ENCODE results near the gene FMNL1. TPM values are rescaled to one million over a fixed set of nuclear protein-coding genes. Genes with fewer than 3 reads are reported as not detected.

FMNL1 gene
- total RNA-seq, 2 donors from 2014 or later: 262 to 496 TPM

DNA sequence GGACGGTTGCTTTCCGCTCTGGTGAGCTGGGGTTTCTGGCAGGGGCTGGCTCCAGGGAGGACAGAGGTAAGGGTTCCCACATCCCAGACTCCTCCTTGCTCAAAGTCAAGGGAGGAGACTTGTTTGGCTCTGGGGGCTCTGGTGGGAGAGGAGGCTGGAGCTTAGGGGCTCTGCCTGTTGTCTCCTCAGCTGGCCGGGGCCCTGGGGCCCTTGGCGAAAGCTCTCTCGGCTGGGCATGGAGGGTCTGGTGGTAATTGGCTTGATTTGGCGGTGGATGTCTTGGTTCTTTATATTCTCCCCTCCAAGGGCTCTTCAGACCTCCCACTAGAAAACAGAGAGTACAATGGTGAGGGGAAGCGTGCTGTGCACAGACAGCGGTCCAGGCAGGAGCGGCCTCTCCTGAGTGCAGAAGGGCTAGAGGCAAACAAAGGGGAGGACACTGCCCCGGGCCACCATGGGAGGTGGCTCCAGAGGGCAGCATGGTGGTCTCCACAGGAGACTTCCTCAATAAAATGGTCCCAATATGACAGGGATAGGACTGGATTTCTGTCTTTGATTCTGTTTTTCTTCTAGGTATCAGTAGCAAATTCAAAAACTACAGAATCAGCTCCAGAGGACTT is 45.9 kb downstream of the FMNL1 start:
- Mint-ChIP-seq H3K4me1 (peaks cover 6% of the 10 kb centered on the region), H3K27me3 (no peaks in the 10 kb centered on the region), H3K36me3 (ENCODE audit: low read depth) (peaks cover 92% of the 10 kb centered on the region), H3K27ac (peak overlapping the region; percentile 53), H3K9me3 (no peaks in the 10 kb centered on the region), H3K4me3 (no peak overlapping the region)
- ATAC-seq (replicated peaks): no peak

GRCh38 chr17:45269912-45270311 is 48.2 kb downstream of the FMNL1 start:
- peak overlapping the region; percentile 46 for H3K27ac Mint-ChIP-seq
- no peak overlapping the region for H3K4me3 Mint-ChIP-seq
- H3K36me3 Mint-ChIP-seq (ENCODE audit: low read depth): peaks cover 96% of the 10 kb centered on the region
- peak; percentile 44 for ATAC-seq (replicated peaks)
- no peaks in the 10 kb centered on the region for H3K4me1 Mint-ChIP-seq
- no peaks in the 10 kb centered on the region for H3K9me3 Mint-ChIP-seq
- no peaks in the 10 kb centered on the region for H3K27me3 Mint-ChIP-seq

DNA sequence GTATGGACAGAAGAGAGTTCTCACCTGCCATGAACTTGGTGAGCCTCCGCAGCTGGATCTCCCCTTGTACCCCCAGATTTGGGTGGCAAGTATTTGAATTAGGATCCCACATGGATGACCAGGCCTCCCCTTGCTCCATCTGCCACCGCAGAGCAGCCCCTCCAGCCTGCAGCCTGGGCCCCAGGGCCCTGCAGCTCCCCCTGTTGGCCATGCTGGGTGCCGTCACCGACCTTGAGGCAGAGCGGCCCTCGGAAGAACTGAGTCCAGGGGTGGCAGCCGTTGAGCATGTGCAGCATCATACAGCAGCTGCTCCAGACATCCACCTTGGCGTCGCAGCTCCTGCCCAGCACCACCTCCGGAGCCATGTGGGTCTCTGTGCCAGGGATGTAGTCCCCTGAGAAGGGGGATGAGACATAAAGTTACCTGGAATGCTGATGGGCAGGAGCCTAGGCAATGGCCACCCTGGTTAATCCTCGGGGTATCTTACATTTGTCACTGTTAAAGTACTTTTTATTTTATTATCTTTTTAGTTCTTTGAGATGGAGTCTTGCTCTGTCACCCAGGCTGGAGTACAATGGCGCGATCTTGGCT is 49.2 kb downstream of the FMNL1 start:
- no peaks in the 10 kb centered on the region for H3K4me1 Mint-ChIP-seq
- H3K36me3 Mint-ChIP-seq (ENCODE audit: low read depth): peaks cover 97% of the 10 kb centered on the region
- H3K27me3 Mint-ChIP-seq: no peaks in the 10 kb centered on the region
- peak; percentile 67 for ATAC-seq (replicated peaks)
- no peaks in the 10 kb centered on the region for H3K9me3 Mint-ChIP-seq
- H3K27ac Mint-ChIP-seq: no peak overlapping the region
- no peak overlapping the region for H3K4me3 Mint-ChIP-seq

DNA sequence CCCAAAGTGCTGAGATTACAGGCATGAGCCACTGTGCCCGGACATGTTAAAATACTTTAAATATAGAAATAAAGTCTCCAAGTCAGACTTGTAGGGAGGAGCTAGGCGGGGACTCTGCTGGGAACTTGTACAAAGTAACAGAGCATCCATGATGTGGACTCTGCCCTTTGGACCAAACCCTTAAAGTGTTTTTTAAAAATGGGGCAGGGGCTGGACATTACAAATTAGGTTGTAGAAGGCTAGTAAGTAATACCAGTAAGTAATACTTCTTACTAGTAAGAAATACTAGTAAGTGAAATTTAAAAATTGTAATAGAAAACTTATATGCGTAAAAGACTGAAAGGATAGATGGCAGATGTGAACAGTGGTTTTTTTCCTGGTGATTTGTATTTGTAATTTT is 49.9 kb downstream of the FMNL1 start:
- Mint-ChIP-seq H3K4me1 (no peaks in the 10 kb centered on the region), H3K9me3 (no peaks in the 10 kb centered on the region), H3K27me3 (no peaks in the 10 kb centered on the region), H3K4me3 (no peak overlapping the region), H3K36me3 (ENCODE audit: low read depth) (peaks cover 94% of the 10 kb centered on the region), H3K27ac (no peak overlapping the region)
- no peak for ATAC-seq (replicated peaks)

DNA sequence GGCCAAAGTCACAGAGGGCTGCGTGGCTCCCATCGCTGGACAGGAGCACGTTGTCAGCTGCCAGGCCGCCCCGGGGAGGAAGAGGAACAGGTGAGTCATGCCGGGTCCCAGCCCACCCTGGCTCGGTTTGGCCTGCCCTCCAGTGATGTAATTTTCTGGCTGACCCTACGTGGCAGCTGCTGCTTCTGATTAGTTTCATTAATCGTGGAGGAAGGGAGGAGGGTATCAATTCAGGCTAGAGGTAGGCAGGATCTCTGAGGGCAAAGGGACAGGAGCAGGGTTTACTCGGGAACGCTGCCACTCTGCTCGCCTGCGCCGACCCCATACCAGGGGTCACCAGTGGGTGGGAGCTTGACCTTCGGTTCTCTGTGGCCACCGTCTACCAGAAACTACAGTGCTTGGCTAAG is 51.9 kb downstream of the FMNL1 start:
- Mint-ChIP-seq H3K9me3 (no peaks in the 10 kb centered on the region), H3K4me3 (no peak overlapping the region), H3K27me3 (no peaks in the 10 kb centered on the region), H3K27ac (peak overlapping the region; percentile 38), H3K36me3 (ENCODE audit: low read depth) (peaks cover 92% of the 10 kb centered on the region), H3K4me1 (no peaks in the 10 kb centered on the region)
- ATAC-seq (replicated peaks): no peak

GRCh38 chr17:45274033-45274432 is 52.3 kb downstream of the FMNL1 start:
- H3K27ac Mint-ChIP-seq: peak overlapping the region; percentile 38
- H3K9me3 Mint-ChIP-seq: no peaks in the 10 kb centered on the region
- H3K36me3 Mint-ChIP-seq (ENCODE audit: low read depth): peaks cover 92% of the 10 kb centered on the region
- H3K4me3 Mint-ChIP-seq: no peak overlapping the region
- H3K4me1 Mint-ChIP-seq: no peaks in the 10 kb centered on the region
- ATAC-seq (replicated peaks): no peak
- H3K27me3 Mint-ChIP-seq: no peaks in the 10 kb centered on the region

DNA sequence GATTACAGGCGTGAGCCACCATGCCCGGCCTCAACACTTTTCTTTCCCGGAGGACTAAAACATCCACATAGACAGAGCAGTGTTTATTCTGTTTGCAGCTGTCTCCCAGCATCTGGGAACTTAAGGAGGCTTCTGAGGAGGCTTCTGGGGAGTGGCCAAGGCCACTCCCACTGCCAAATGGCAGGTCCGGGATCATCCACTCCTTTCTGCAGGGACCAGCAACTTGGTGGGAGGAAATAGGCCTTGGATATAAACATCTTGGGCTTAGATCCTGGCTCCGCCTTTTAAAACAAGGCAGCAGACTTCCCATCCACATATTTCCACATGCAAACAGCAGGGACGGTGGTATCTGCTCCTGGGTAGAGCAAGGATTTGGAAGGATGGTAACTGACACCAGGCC is 54.3 kb downstream of the FMNL1 start:
- no peak overlapping the region for H3K27ac Mint-ChIP-seq
- no peak for ATAC-seq (replicated peaks)
- H3K4me3 Mint-ChIP-seq: no peak overlapping the region
- H3K36me3 Mint-ChIP-seq (ENCODE audit: low read depth): peaks cover 92% of the 10 kb centered on the region
- peaks cover 3% of the 10 kb centered on the region for H3K4me1 Mint-ChIP-seq
- H3K27me3 Mint-ChIP-seq: no peaks in the 10 kb centered on the region
- H3K9me3 Mint-ChIP-seq: no peaks in the 10 kb centered on the region

- H3K27me3 Mint-ChIP-seq: no peaks in the 10 kb centered on the region
- peaks cover 3% of the 10 kb centered on the region for H3K4me1 Mint-ChIP-seq
- no peak overlapping the region for H3K27ac Mint-ChIP-seq
- ATAC-seq (replicated peaks): peak; percentile 95
- H3K36me3 Mint-ChIP-seq (ENCODE audit: low read depth): peaks cover 92% of the 10 kb centered on the region
- no peaks in the 10 kb centered on the region for H3K9me3 Mint-ChIP-seq
- H3K4me3 Mint-ChIP-seq: no peak overlapping the region
Measured at GRCh38 chr17:45277216-45277849, 55.6 kb downstream of the FMNL1 start.

GRCh38 chr17:45277992-45278391 is 56.3 kb downstream of the FMNL1 start:
- H3K4me1 Mint-ChIP-seq: peaks cover 3% of the 10 kb centered on the region
- H3K36me3 Mint-ChIP-seq (ENCODE audit: low read depth): peaks cover 92% of the 10 kb centered on the region
- no peaks in the 10 kb centered on the region for H3K27me3 Mint-ChIP-seq
- ATAC-seq (replicated peaks): no peak
- H3K4me3 Mint-ChIP-seq: no peak overlapping the region
- H3K9me3 Mint-ChIP-seq: no peaks in the 10 kb centered on the region
- H3K27ac Mint-ChIP-seq: no peak overlapping the region

- H3K36me3 Mint-ChIP-seq (ENCODE audit: low read depth): peaks cover 92% of the 10 kb centered on the region
- no peak overlapping the region for H3K27ac Mint-ChIP-seq
- H3K4me1 Mint-ChIP-seq: peaks cover 5% of the 10 kb centered on the region
Measured at GRCh38 chr17:45279898-45280297, 58.2 kb downstream of the FMNL1 start.

DNA sequence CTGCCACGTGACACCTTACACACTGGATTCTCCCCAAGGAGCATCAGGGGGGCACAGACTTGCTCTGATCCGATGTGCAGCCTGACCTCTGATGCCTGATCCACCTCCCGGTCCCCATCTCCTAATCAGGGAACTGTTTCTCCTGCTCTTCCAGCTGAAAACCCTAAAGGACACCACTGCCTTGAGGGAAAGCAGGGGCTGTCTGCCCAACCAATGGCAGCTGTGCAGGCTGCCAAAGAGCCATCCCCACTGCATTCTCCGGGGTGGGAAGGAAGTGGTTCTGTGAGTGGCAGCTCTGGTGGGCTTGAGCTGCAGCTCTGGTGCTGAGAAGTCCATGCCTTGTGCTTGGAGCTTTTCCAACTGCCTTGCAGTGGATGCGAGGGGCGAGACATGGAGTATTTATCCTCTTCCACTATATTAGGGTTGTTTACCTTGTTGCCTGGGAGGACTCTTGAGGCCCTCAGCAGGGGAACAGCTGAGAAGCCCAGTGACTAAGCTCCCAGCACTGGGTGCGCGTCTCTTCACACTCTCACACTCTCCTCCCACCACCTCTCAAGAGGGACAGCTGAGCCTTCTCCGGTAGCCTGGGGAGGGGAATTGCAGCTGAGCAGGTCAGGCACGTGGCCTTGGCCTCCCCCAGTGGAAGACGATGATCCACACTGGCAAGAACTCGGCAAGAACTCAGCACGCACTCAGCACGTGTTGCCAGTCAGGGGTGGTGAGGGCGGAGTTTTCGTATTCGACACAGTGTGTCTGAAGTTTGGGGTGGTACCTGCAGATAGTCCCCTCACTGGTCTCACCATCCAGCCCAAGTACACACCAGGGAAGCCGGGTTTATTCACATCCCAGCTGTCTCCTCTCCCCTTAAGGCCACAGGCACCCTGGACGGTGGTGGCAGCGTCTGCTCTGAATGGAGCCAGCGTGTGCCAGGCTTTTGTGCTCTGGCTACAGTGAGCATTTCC is 61.3 kb downstream of the FMNL1 start:
- Mint-ChIP-seq H3K9me3 (no peaks in the 10 kb centered on the region), H3K4me1 (peaks cover 10% of the 10 kb centered on the region), H3K4me3 (no peak overlapping the region), H3K27ac (peak overlapping the region; percentile 84), H3K27me3 (no peaks in the 10 kb centered on the region), H3K36me3 (ENCODE audit: low read depth) (peaks cover 100% of the 10 kb centered on the region)
- ATAC-seq (replicated peaks): no peak

More at GRCh38 chr17:45279898-45280297, 58.2 kb downstream of the FMNL1 start:
- Mint-ChIP-seq H3K27me3 (no peaks in the 10 kb centered on the region), H3K4me3 (no peak overlapping the region), H3K9me3 (no peaks in the 10 kb centered on the region)
- no peak for ATAC-seq (replicated peaks)

DNA sequence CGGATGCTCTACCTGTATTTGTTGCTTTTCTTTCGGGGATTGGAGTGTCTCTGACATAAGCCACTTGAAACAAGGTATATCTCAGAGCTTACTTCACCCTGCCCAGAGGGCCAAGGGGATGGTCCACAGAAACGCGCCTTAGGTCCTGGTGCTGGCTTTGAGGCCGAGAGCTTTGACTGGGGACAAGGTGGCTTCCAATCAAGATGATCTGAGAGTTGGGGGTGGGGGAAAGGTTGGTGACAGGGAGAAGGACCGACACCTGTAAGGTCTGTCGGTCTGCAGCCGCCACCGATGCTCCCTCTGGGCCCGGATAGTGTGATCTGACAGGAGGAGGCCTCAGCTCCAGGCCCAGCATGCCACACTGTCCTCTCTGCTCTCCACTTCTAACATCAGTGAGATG is 62.0 kb downstream of the FMNL1 start:
- Mint-ChIP-seq H3K4me3 (no peak overlapping the region), H3K36me3 (ENCODE audit: low read depth) (peaks cover 100% of the 10 kb centered on the region)

DNA sequence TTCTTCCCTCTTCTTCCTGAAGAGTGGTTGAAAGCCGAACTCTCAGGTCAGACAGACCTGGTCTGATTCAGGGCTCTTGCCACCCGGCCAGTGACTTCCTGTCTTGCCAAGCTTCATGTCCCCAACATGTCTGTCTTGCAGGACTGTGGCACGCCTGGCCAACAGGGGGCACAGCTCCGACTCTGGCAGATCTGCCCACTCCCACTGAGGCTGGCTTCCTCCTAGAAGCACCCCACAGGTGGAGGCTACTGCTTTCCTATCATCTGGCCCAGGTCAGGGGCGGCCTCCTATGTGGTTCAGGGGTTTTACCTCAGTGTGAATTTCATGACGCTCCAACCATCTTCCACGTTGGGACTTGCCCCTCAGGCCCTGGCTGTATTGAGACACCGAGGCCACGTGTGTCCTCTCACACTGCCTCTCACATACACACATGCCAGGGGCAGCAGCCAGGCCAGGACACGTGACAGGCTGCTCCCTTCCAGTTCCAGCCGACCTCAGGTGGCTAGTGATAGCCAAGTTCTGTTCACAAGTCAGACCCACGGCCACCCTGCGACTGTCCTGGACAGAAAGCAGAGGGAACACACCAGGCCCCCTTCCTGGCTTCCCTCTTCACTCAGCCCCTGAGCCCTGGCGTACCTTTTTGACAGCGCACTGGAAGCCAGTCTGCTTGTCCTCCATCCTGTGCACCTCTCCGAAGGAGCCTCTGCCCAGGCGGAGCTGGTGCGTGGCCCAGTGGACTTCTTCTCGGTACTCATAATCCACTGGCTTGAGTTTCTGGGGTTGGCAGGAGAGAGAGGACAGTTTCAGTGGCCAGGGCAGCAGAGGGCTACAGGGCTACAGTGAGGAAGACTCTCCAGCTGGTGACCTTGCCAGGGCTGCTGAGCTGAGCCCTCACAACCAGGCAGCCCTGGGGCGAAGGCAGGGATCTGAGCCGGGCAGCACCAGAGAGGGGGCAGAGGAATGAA is 62.8 kb downstream of the FMNL1 start:
- Mint-ChIP-seq H3K27me3 (no peaks in the 10 kb centered on the region), H3K9me3 (no peaks in the 10 kb centered on the region), H3K36me3 (ENCODE audit: low read depth) (peaks cover 100% of the 10 kb centered on the region), H3K4me1 (peaks cover 10% of the 10 kb centered on the region), H3K4me3 (no peak overlapping the region), H3K27ac (peak overlapping the region; percentile 84)
- peak; percentile 72 for ATAC-seq (replicated peaks)

More for the DNA sequence above, 62.0 kb downstream of the FMNL1 start:
- H3K9me3 Mint-ChIP-seq: no peaks in the 10 kb centered on the region
- H3K4me1 Mint-ChIP-seq: peaks cover 10% of the 10 kb centered on the region
- peak overlapping the region; percentile 84 for H3K27ac Mint-ChIP-seq
- no peaks in the 10 kb centered on the region for H3K27me3 Mint-ChIP-seq
- no peak for ATAC-seq (replicated peaks)

Data from activated T-helper 17 cell treated with anti-CD3 and anti-CD28 coated beads, Interleukin-2, amount 50 U/mL, for 72 hours (primary cell).